Prostate gland (tissue), 2 donors: Measurements from ENCODE around the gene POLR3G.

Source experiments
- CTCF ChIP-seq, 4 experiments: fragments of 200-600 bp in 2 of 4; fragments of 450-650 bp in 2 of 4; sonication (generic) in 2 of 4; IDR thresholded peaks; 1 replicate in 3 of 4; 2 replicates in 1 of 4; pipeline ENCODE4 v1.5.1; 2016 to 2019; ENCODE audit warnings: antibody characterized with exemption in 4 of 4, mild to moderate bottlenecking in 2 of 4, moderate library complexity in 2 of 4
- POLR2A ChIP-seq: fragments of 450-650 bp; IDR thresholded peaks from one replicate; pipeline ENCODE4 v1.6.1; 2016; ENCODE audit warnings: antibody characterized with exemption, mild to moderate bottlenecking

- TF ChIP-seq POLR2A, result no peak
- TF ChIP-seq CTCF (IDR thresholded peaks at IDR 0.05), result no peak
These were observed 44.4 kb downstream of the POLR3G start for GRCh38 chr5:90519081-90519480.
